ENCODE measurements around the gene CTIF.

The CTIF gene

DNA sequence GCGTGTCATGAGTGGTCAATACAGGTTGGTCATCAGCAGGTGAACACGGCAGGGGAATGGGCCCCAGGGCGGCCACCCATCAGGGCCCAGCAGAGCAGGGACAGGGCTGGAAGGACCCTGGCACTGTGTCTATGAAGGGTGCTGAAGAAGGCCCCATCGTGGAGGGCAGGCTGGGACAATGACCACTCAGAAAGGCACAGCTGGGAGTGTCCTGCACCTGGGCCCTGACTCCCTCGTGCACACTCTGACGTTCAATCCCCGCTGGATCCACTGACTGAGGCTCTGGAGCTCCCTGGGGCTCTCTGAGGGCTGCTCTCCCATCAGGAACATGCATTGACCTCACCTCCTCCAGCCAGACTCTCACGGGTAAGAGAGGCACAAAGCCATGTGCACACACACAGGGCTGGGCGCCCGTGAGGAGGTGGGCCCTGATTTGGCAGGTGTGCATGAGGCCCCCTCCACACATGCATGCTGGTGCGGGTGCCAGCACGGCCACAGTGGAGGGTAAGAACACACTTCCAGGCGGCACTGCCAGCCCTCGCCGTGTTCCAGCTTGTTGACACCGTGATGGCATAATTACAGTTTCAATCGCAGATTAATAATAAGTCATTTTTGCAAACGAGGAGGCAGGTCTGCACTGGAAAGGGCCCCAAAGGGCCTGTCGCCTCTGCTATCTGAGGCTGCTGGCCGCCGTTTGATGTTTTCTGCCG, 353.5 kb downstream of the CTIF start:
- DNase-seq (ENCODE audit: low read depth in 1 of 2, low spot score in 1 of 2): no peak

DNA sequence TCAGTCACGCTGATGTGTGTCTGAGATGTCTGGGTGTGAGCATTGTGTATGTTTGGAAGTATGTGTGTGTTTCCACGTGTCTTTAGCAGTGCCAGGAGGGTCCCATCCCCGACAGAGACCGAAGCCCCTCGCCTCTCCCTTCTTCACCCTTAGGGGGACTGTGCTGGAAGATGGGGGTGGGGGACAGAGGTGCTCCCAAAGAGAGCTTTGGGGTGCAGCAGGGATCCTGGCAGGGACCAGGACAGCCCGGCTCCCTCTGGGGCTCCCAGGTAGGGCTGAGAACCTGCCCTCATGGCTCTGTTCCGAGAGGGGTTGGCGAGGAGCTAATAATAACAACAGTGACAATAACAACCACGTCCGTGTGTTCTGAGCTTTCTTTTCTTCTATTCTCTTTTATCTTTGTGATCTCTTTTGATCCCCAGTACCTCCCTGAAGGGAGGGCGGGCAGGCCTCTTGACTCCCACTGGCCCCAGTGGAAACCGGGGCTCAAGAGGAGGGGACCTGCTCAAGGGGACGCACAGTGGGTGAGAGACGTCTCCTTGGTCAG, 354.3 kb downstream of the CTIF start:
- DNase-seq (ENCODE audit: low read depth in 1 of 2, low spot score in 1 of 2): no peak

DNA sequence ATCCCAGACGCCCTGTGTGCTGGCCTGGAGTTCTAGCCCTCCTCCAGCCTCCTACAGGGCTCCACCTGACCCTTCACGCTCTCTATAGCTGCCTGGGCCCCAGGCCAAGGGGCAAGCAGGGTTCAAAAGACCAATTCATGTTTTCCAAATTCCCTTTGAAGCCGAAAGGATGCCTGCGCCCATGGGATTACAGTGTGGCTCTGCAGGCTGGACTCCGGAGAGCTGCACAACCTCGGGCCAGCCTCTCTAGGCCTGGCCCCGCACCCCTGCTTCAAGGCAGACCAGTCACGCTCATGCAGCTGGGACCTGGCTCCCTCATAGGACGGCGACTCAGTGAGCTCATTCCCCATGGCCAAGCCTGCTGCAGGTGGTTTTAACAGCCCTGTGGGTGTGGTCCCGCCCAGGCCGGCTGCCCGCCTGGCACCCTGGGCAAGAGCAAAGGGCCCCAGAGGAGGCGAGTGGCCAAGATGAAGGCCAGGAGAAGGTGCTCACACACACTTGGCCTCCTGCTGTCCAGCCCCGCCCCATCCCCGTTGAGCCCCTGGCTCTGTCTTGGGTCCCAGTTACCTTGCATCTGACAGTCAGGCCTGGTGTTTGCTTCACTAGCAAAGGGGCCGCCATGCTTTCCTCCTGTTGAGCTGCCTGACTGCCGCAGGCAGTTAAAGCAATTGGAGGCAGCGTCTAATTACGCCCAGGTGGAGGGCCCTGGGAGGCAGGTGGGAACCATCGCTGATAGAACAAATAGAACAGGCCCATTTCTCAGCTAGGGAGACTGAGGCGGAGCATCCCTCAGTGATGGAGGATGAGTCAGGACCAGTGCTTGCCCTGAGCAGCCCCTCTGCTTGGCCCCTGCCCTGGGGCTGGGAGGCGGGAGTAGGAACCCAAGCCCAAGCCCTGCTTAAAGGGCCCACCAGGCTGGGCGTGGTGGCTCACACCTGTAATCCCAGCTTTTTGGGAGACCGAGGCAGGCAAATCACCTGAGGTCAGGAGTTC, 355.1 kb downstream of the CTIF start:
- no peak for DNase-seq (ENCODE audit: low read depth in 1 of 2, low spot score in 1 of 2)

GRCh38 chr18:48894799-48895346, 356.0 kb downstream of the CTIF start:
- no peak for DNase-seq (ENCODE audit: low read depth in 1 of 2, low spot score in 1 of 2)

DNA sequence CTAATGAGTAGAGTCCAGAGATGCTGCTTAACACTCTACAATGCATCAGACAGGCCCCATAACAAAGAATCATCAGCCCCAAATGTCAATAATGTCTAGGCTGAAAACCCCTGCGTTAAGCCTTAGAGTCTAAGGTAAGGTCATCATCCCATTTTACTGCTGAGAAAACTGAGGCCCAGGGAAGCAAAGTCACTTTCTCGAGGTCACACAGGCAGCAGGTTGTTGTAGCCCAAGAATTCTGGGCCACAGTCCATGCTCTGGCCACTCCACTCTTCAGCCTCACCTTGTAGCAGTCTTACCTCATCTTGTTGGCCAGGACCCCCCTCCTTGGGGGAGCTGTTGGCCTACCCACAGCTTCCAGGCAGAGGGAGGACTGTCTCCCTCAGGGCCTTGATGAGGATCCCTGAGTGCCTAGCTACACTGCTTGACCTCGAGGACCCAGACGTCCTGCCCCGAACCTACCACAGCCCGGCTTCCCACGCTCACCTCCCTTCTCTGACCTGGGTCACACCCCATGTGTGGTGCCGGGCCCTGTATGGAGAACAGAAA, 357.6 kb downstream of the CTIF start:
- DNase-seq (ENCODE audit: low read depth in 1 of 2, low spot score in 1 of 2): no peak

- DNase-seq (ENCODE audit: low read depth in 1 of 2, low spot score in 1 of 2): no peak
Measured at GRCh38 chr18:48896875-48897511, 358.2 kb downstream of the CTIF start.

DNA sequence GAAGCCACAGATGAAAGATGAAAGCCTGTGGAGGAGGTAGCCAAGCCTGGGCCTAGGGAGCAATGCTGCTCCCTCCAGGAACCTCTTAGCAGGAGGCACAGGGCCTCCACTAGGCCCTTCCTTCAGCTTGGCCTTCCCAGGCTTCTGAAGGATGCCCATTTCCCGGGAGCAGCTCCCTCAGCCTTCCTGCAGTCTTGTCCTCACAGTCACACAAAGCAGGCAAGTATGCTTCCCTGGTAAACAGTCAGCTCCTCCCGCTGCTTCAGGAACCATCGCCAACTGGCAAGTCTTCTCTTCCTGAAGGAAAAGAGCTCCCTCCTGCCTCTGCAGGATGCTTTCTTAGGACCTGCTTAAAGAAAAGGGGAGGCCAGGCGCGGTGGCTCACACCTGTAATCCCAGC, 358.7 kb downstream of the CTIF start:
- DNase-seq (ENCODE audit: low read depth in 1 of 2, low spot score in 1 of 2): no peak

DNA sequence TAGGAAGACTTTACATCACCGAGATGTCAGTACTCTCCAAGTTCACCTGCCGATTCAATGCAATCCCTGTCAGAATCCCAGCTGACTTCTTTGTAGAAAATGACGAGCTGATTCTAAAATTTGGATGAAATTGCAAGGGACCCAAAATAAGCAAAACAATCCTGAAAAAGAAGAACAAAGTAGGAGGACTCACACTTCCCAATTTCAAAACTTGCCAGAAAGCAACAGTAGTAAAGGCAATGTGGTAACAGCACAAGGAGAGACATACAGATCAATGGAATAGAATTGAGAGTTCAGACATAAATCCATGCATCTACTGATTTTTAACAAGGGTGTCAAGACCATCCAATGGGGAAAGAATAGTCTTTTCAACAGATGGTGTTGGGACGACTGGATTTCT, 359.7 kb downstream of the CTIF start:
- DNase-seq (ENCODE audit: low read depth in 1 of 2, low spot score in 1 of 2): no peak

- no peak for DNase-seq (ENCODE audit: low read depth in 1 of 2, low spot score in 1 of 2)
Measured at GRCh38 chr18:48899558-48900174, 360.8 kb downstream of the CTIF start.

DNA sequence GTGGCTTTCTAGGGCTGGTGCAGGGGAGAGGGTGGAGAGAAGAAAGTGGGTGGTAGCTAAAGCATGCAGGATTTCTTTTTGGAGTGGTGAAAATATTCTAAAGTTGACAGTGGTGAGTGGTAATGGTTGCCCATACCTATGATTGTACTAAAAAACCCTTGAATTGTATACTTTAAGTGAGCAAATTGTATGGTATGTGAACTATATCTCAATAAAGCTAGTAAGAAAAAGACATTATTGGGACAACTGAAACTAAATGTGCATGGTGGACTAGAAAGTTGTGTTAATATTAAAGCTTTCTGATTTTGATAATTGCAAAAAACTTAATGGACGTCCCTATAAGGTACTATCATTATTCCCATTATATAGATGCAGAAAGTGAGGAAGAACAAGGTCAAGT, 361.6 kb downstream of the CTIF start:
- no peak for DNase-seq (ENCODE audit: low read depth in 1 of 2, low spot score in 1 of 2)

- no peak for DNase-seq (ENCODE audit: low read depth in 1 of 2, low spot score in 1 of 2)
Measured at GRCh38 chr18:48901145-48902022, 362.6 kb downstream of the CTIF start.

DNA sequence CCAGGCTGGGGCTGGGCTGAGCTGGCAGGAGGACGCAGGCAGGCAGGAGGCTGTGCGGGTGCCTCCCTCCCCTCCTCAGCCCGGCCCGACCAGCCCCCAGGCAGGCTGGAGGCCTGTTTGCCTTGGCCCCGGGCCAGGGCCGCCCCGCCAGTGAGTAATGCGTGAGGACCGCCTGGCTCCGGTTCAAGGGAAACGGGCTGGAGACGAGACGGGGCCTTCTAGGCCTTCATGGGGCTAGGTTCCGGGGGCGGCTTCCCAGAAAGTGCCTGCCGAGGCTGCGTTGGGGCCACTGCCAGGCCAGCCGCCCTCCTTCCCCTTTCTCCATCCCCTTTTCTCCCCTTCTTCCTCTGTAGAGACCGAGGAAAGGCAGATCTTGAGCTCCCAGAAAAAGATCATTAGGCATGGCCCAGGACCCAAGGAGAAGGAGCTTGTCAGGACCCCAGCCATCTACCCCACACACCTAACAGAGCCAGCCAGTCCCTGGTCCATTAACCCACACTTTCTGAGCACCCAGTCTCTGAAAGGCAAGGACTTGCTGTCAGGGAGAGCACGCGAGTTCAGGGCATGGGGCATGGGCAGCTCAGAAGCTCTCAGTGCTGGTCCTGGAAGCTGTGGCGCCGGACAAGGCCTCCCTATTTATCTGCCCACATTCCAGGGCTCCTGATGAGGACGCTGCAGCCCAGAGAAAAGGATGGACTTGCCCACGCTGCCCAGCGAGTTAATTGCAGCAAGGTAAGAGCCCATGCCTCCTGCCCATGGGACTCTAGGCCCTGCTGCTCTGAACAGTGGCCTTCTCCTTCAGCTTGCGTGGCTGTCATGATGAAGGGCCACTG, 363.4 kb downstream of the CTIF start:
- DNase-seq (ENCODE audit: low read depth in 1 of 2, low spot score in 1 of 2): no peak

DNA sequence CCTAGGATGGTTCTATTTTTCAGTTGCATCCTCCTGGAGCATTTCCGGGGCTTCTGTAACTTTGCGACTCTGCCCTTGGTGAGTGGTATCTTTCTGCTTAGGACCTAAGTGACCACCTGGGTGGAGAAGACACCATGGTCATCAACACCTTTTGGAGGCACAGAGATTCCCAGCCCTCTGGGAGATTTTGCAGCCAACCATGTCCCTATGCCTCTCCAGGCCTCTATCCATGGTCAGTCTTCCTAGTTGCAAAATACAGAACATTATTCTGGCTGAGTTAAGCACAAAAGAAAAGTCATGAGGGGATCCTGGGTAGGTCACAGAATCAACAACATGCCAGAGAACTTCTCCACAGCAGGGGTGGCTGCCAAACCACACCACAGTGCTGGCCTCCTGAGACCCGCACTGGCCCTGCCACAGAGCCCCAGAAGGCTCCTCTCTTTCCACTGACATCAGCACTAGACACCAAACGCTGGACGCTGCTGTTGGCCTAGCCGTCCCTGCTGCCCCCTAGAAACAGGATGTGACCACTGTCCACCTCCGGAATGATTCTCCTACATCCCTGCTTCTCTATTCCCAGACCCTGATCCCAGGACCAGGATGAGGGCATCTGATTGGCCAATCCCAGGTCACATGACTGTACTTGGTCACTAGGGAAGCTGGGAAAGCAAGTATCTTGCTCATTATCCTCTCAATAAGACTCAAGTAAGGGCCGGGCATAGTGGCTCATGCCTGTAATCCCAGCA, 364.2 kb downstream of the CTIF start:
- no peak for DNase-seq (ENCODE audit: low read depth in 1 of 2, low spot score in 1 of 2)

DNA sequence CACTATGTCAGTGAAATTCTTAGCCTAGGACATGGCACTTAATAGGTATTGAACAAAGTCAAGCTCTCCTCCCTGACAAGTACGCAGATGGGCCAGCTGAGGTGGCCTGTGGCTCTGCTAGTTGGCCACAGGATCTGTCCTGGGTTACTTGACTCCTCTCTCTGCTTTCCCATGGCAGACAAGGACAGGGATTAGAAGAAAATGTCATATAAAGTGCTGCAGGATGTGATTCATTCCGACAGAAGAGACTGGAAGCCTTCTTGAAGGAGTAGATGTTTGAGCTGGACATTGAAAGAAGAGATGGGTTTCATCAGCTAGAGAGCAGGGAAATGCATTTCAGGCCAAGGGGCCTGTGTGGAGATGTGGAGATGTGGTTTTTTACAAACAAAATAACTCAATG, 365.3 kb downstream of the CTIF start:
- no peak for DNase-seq (ENCODE audit: low read depth in 1 of 2, low spot score in 1 of 2)

DNA sequence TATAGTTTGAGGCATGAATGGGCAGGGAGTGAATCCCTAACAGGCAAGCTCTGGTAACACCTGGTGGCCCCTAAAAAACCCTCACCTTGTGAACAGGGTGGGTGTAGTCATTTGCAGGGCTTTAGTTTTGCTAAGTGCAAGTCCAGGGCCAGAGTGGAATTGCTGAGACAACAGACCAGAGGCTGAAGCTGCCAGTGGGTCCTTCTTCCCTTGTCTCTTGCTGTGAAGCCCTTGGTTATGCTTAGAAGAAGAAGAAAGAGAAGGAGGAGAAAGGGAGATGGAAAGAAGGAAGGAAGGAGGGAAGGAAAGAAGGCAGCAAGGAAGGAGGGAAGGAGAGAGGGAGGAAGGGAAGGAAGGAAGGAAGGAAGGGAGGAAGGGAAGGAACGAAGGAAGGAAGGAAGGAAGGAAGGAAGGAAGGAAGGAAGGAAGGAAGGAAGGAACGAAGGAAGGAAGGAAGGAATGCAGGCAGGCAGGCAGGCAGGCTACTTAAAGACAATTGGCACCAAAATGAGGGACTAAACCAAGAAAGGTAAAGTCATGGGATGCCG, 366.1 kb downstream of the CTIF start:
- no peak for DNase-seq (ENCODE audit: low read depth in 1 of 2, low spot score in 1 of 2)

DNA sequence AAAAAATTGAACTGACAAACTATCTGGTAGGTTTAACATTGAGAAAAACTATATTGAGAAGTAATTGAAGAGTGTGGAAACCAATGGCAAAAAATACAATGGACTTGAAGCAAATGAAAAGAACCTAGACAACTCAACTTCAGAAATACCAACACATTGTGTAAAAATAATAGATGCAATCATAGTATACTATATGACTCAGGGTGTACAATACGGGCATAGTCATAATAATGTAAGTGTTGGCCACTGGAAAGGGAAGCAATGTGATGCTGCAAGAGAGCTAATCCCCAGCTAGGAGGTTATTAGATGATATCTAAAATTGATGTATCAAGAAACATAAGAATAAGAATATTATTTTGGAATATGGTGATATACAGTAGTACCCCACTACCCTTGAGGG, 366.7 kb downstream of the CTIF start:
- no peak for DNase-seq (ENCODE audit: low read depth in 1 of 2, low spot score in 1 of 2)

- DNase-seq (ENCODE audit: low read depth in 1 of 2, low spot score in 1 of 2): no peak
Measured at GRCh38 chr18:48908916-48909315, 370.1 kb downstream of the CTIF start.

GRCh38 chr18:48909721-48910120, 370.9 kb downstream of the CTIF start:
- no peak for DNase-seq (ENCODE audit: low read depth in 1 of 2, low spot score in 1 of 2)
